ENCODE measurements around the gene EGFR. TPM values are rescaled to one million over a fixed set of nuclear protein-coding genes. Genes with fewer than 3 reads are reported as not detected.

Gene EGFR
- total RNA-seq, 1 donor from 2014 or later: 10.1 TPM

- intact Hi-C loops (cut with DNase I): no loop called here
- ATAC-seq (ENCODE audit: poor library complexity) (no peak), DNase-seq (no peak)
Observed at GRCh38 chr7:55203300-55203699, 184.5 kb downstream of the EGFR start.

DNA sequence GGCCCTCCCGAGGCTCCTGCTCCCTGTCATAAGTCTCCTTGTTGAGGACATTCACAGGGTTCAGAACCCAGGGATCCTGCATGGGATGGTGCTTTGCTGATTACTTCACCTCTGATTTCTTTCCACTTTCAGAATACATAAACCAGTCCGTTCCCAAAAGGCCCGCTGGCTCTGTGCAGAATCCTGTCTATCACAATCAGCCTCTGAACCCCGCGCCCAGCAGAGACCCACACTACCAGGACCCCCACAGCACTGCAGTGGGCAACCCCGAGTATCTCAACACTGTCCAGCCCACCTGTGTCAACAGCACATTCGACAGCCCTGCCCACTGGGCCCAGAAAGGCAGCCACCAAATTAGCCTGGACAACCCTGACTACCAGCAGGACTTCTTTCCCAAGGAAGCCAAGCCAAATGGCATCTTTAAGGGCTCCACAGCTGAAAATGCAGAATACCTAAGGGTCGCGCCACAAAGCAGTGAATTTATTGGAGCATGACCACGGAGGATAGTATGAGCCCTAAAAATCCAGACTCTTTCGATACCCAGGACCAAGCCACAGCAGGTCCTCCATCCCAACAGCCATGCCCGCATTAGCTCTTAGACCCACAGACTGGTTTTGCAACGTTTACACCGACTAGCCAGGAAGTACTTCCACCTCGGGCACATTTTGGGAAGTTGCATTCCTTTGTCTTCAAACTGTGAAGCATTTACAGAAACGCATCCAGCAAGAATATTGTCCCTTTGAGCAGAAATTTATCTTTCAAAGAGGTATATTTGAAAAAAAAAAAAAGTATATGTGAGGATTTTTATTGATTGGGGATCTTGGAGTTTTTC is 186.5 kb downstream of the EGFR start:
- intact Hi-C loops (cut with DNase I): no loop called here
- no peak for ATAC-seq (ENCODE audit: poor library complexity)

DNA sequence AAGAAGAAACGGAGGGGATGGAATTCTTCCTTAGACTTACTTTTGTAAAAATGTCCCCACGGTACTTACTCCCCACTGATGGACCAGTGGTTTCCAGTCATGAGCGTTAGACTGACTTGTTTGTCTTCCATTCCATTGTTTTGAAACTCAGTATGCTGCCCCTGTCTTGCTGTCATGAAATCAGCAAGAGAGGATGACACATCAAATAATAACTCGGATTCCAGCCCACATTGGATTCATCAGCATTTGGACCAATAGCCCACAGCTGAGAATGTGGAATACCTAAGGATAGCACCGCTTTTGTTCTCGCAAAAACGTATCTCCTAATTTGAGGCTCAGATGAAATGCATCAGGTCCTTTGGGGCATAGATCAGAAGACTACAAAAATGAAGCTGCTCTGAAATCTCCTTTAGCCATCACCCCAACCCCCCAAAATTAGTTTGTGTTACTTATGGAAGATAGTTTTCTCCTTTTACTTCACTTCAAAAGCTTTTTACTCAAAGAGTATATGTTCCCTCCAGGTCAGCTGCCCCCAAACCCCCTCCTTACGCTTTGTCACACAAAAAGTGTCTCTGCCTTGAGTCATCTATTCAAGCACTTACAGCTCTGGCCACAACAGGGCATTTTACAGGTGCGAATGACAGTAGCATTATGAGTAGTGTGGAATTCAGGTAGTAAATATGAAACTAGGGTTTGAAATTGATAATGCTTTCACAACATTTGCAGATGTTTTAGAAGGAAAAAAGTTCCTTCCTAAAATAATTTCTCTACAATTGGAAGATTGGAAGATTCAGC is 187.6 kb downstream of the EGFR start:
- no peak for DNase-seq
- ATAC-seq (ENCODE audit: poor library complexity): no peak
- intact Hi-C loops (cut with DNase I): no loop called here

More for the DNA sequence above, 186.5 kb downstream of the EGFR start:
- no peak for DNase-seq

- intact Hi-C loops (cut with DNase I): no loop called here
Observed at GRCh38 chr7:55207436-55208125, 188.8 kb downstream of the EGFR start.

DNA sequence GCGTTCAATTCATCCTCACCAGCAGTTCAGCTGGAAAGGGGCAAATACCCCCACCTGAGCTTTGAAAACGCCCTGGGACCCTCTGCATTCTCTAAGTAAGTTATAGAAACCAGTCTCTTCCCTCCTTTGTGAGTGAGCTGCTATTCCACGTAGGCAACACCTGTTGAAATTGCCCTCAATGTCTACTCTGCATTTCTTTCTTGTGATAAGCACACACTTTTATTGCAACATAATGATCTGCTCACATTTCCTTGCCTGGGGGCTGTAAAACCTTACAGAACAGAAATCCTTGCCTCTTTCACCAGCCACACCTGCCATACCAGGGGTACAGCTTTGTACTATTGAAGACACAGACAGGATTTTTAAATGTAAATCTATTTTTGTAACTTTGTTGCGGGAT is 190.5 kb downstream of the EGFR start:
- no peak for ATAC-seq (ENCODE audit: poor library complexity)
- DNase-seq: no peak
- intact Hi-C loops (cut with DNase I): no loop called here

More at GRCh38 chr7:55207436-55208125, 188.8 kb downstream of the EGFR start:
- DNase-seq: no peak
- no peak for ATAC-seq (ENCODE audit: poor library complexity)

GRCh38 chr7:55210176-55210575 is 191.4 kb downstream of the EGFR start:
- DNase-seq (no peak), ATAC-seq (ENCODE audit: poor library complexity) (no peak)
- intact Hi-C loops (cut with DNase I): no loop called here

DNA sequence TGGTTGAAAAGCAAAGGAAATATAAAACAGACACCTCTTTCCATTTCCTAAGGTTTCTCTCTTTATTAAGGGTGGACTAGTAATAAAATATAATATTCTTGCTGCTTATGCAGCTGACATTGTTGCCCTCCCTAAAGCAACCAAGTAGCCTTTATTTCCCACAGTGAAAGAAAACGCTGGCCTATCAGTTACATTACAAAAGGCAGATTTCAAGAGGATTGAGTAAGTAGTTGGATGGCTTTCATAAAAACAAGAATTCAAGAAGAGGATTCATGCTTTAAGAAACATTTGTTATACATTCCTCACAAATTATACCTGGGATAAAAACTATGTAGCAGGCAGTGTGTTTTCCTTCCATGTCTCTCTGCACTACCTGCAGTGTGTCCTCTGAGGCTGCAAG is 191.9 kb downstream of the EGFR start:
- intact Hi-C loops (cut with DNase I): no loop called here
- no peak for DNase-seq
- no peak for ATAC-seq (ENCODE audit: poor library complexity)

DNA sequence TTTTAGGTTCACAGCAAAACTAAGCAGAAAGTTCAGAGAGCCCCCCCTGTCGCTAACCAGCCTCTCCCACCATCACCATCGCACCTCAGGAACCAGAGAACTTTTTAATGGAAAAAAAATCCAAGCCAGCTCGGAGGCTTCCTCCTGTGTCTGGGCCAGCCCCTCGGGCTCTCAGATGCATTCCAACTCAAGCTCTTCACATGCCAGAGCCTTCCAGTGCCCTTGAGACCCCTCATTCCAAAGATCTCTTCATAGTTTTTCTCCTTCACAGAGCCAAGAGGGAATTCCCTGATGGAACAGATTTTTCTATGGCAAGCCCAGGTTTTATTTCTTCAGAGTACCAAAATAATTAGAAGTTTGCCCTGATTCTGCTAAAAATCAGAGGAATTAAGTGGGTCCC is 192.9 kb downstream of the EGFR start:
- ATAC-seq (ENCODE audit: poor library complexity) (no peak), DNase-seq (no peak)
- intact Hi-C loops (cut with DNase I): no loop called here

GRCh38 chr7:55212176-55212575 is 193.4 kb downstream of the EGFR start:
- no peak for ATAC-seq (ENCODE audit: poor library complexity)
- no peak for DNase-seq
- intact Hi-C loops (cut with DNase I): no loop called here

- DNase-seq: no peak
- ATAC-seq (ENCODE audit: poor library complexity): no peak
- intact Hi-C loops (cut with DNase I): no loop called here
Observed at GRCh38 chr7:55212838-55213237, 194.0 kb downstream of the EGFR start.

- DNase-seq: no peak
- intact Hi-C loops (cut with DNase I): no loop called here
- no peak for ATAC-seq (ENCODE audit: poor library complexity)
Observed at GRCh38 chr7:55214707-55215106, 195.9 kb downstream of the EGFR start.

- no peak for DNase-seq
- intact Hi-C loops (cut with DNase I): no loop called here
- ATAC-seq (ENCODE audit: poor library complexity): no peak
Observed at GRCh38 chr7:55223023-55223422, 204.2 kb downstream of the EGFR start.

GRCh38 chr7:55224111-55224510 is 205.3 kb downstream of the EGFR start:
- intact Hi-C loops (cut with DNase I): no loop called here
- DNase-seq: no peak
- ATAC-seq (ENCODE audit: poor library complexity): no peak

DNA sequence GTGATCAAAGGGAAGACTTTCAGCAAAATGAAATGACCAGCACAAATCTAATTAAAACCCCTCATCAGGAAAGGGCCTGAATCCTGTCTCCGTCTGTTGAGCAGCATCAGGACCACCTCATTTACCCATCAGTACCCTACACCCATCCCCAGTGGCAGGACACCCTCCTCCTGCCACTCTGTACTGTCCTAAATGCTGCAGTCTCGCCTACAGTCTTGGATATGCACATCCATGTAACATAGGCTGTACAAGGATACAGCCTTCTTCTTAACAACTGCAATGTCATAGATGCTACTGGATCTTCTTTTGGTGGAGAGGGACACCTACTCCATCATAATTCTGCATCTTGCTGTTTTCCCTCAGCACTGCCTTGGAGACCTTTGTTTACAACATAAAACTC is 206.0 kb downstream of the EGFR start:
- DNase-seq (no peak), ATAC-seq (ENCODE audit: poor library complexity) (no peak)
- intact Hi-C loops (cut with DNase I): no loop called here

DNA sequence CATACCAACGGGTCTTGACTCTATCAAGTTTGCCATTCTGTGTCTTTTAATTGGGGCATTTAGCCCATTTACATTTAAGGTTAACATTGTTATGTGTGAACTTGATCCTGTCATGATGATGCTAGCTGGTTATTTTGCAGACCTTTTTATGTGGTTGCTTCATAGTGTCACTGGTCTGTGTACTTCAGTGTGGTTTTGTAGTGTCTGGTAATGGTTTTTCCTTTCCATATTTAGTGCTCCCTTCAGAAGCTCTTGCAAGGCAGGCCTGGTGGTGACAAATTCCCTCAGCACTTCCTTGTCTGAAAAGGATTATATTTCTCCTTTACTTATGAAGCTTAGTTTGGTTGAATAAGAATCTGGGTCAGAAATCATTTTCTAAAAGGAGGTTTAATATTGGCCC is 211.2 kb downstream of the EGFR start:
- no peak for DNase-seq
- intact Hi-C loops (cut with DNase I): no loop called here
- ATAC-seq (ENCODE audit: poor library complexity): no peak

GRCh38 chr7:55231736-55232280 is 213.0 kb downstream of the EGFR start:
- intact Hi-C loops (cut with DNase I): no loop called here
- no peak for ATAC-seq (ENCODE audit: poor library complexity)
- DNase-seq: no peak

GRCh38 chr7:55233001-55233400 is 214.2 kb downstream of the EGFR start:
- DNase-seq: no peak
- intact Hi-C loops (cut with DNase I): no loop called here
- ATAC-seq (ENCODE audit: poor library complexity): no peak

- ATAC-seq (ENCODE audit: poor library complexity) (no peak), DNase-seq (no peak)
- intact Hi-C loops (cut with DNase I): no loop called here
Observed at GRCh38 chr7:55234408-55234807, 215.6 kb downstream of the EGFR start.

DNA sequence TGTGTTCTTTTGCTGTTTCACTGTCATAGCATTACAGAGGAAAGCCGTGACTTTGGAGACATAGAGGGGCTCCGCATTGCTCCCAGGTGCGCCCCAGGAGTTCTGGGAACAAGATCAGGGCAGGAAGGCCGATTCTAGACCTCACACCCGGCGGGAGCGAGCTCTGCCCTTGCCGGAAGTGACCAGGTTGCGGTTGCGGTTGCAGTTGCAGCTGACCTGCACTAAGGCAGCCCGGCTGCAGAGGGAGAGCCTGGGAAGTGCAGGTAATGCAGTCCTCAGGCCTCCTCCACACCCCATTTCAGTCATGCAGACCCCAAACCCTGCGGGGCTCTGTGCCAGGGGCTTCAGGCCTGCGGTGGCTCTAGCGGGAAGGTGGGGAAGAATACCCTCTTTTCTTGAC is 216.3 kb downstream of the EGFR start:
- intact Hi-C loops (cut with DNase I): no loop called here
- no peak for ATAC-seq (ENCODE audit: poor library complexity)

More for the DNA sequence above, 216.3 kb downstream of the EGFR start:
- DNase-seq: no peak
